HG03159 (cell line): ENCODE measurements around the gene AVPI1.
"Not testable (repeated sequence)": the region's sequence is repeated elsewhere in the genome, so short reads cannot be mapped to it uniquely, and the experiment has no call there.

Source experiments
- ATAC-seq: cut with Tn5 transposase; IDR thresholded peaks from one replicate; pipeline ENCODE4 v1.9.1; 2021; ENCODE audit warnings: mild to moderate bottlenecking, moderate library complexity; ENCODE audit not compliant: unreplicated experiment

The AVPI1 gene

GRCh38 chr10:97684368-97684713, 2.7 kb downstream of the AVPI1 start:
- not testable (repeated sequence) for ATAC-seq

GRCh38 chr10:97683556-97684367, 3.3 kb downstream of the AVPI1 start:
- ATAC-seq = no peak

GRCh38 chr10:97682042-97682441, 5.0 kb downstream of the AVPI1 start:
- no peak for ATAC-seq

- no peak for ATAC-seq
Observed at GRCh38 chr10:97679594-97679993, 7.4 kb downstream of the AVPI1 start.

- peak; percentile 74 for ATAC-seq
Observed at GRCh38 chr10:97676770-97677581, 10.1 kb downstream of the AVPI1 start.

GRCh38 chr10:97675222-97675621, 11.8 kb downstream of the AVPI1 start:
- no peak for ATAC-seq

GRCh38 chr10:97673736-97674525, 13.1 kb downstream of the AVPI1 start:
- ATAC-seq = no peak

GRCh38 chr10:97669571-97669970, 17.5 kb downstream of the AVPI1 start:
- no peak for ATAC-seq

GRCh38 chr10:97667463-97667862, 19.6 kb downstream of the AVPI1 start:
- no peak for ATAC-seq

GRCh38 chr10:97666992-97667391, 20.0 kb downstream of the AVPI1 start:
- no peak for ATAC-seq

GRCh38 chr10:97664282-97664850, 22.7 kb downstream of the AVPI1 start:
- no peak for ATAC-seq

- no peak for ATAC-seq
Observed at GRCh38 chr10:97659589-97659988, 27.5 kb downstream of the AVPI1 start.

- no peak for ATAC-seq
Observed at GRCh38 chr10:97656777-97657176, 30.3 kb downstream of the AVPI1 start.

- no peak for ATAC-seq
Observed at GRCh38 chr10:97651773-97652172, 35.3 kb downstream of the AVPI1 start.

GRCh38 chr10:97650726-97651125, 36.3 kb downstream of the AVPI1 start:
- ATAC-seq = no peak

- ATAC-seq = not testable (repeated sequence)
Observed at GRCh38 chr10:97649405-97649750, 37.7 kb downstream of the AVPI1 start.

- peak; percentile 79 for ATAC-seq
Observed at GRCh38 chr10:97648562-97649404, 38.3 kb downstream of the AVPI1 start.

- ATAC-seq = no peak
Observed at GRCh38 chr10:97647556-97647955, 39.5 kb downstream of the AVPI1 start.

- no peak for ATAC-seq
Observed at GRCh38 chr10:97644936-97645335, 42.1 kb downstream of the AVPI1 start.

- no peak for ATAC-seq
Observed at GRCh38 chr10:97643441-97643985, 43.5 kb downstream of the AVPI1 start.
